Eye (tissue), 1 donor: ENCODE data around the gene PDE11A.
"Not testable (repeated sequence)": the region's sequence is repeated elsewhere in the genome, so short reads cannot be mapped to it uniquely, and the experiment has no call there.

Experiments
- DNase-seq: peaks from one replicate; pipeline ENCODE4 v3.0.0-alpha.2; 2015

The PDE11A gene

GRCh38 chr2:177881008-177881747 is 191.4 kb downstream of the PDE11A start:
- DNase-seq: no peak

GRCh38 chr2:177880285-177880684 is 192.3 kb downstream of the PDE11A start:
- DNase-seq: no peak

GRCh38 chr2:177876950-177877349 is 195.6 kb downstream of the PDE11A start:
- DNase-seq: no peak

GRCh38 chr2:177874686-177875085 is 197.9 kb downstream of the PDE11A start:
- no peak for DNase-seq

- DNase-seq: no peak
Observed at GRCh38 chr2:177873915-177874314, 198.7 kb downstream of the PDE11A start.

GRCh38 chr2:177872286-177872685 is 200.3 kb downstream of the PDE11A start:
- no peak for DNase-seq

- no peak for DNase-seq
Observed at GRCh38 chr2:177869912-177870311, 202.7 kb downstream of the PDE11A start.

GRCh38 chr2:177869209-177869608 is 203.4 kb downstream of the PDE11A start:
- no peak for DNase-seq

GRCh38 chr2:177868806-177869205 is 203.8 kb downstream of the PDE11A start:
- DNase-seq: peak; percentile 87

GRCh38 chr2:177857538-177857937 is 215.0 kb downstream of the PDE11A start:
- DNase-seq: no peak

- peak; percentile 52 for DNase-seq
Observed at GRCh38 chr2:177852389-177852788, 220.2 kb downstream of the PDE11A start.

GRCh38 chr2:177843188-177843587 is 229.4 kb downstream of the PDE11A start:
- DNase-seq: no peak

GRCh38 chr2:177842243-177842642 is 230.3 kb downstream of the PDE11A start:
- no peak for DNase-seq

- DNase-seq: not testable (repeated sequence)
Observed at GRCh38 chr2:177835418-177836204, 237.0 kb downstream of the PDE11A start.

- DNase-seq: no peak
Observed at GRCh38 chr2:177832611-177833433, 239.8 kb downstream of the PDE11A start.

- DNase-seq: peak; percentile 6
Observed at GRCh38 chr2:177830881-177831386, 241.6 kb downstream of the PDE11A start.

GRCh38 chr2:177828557-177828956 is 244.0 kb downstream of the PDE11A start:
- DNase-seq: no peak

GRCh38 chr2:177826897-177827296 is 245.7 kb downstream of the PDE11A start:
- DNase-seq: no peak

GRCh38 chr2:177822941-177823340 is 249.6 kb downstream of the PDE11A start:
- no peak for DNase-seq

GRCh38 chr2:177818412-177818811 is 254.2 kb downstream of the PDE11A start:
- DNase-seq: no peak

GRCh38 chr2:177817300-177817699 is 255.3 kb downstream of the PDE11A start:
- DNase-seq: no peak

GRCh38 chr2:177816766-177817165 is 255.8 kb downstream of the PDE11A start:
- no peak for DNase-seq
